HepG2 (cell line): ENCODE results near the gene PYGO2. TPM values are rescaled to one million over a fixed set of nuclear protein-coding genes. Genes with fewer than 3 reads are reported as not detected.

Experiments used
- ARNTL ChIP-seq: sonication (generic); formaldehyde crosslinking; IDR thresholded peaks from 2 replicates; pipeline ENCODE4 v1.4.0; 2020; ENCODE audit warnings: mild to moderate bottlenecking, missing genetic modification reagents
- CREM ChIP-seq, 2 experiments: sonication (generic) in 1 of 2; formaldehyde crosslinking in 1 of 2; IDR thresholded peaks; 2 replicates each; pipeline versions ENCODE4 v1.4.0 to v1.6.1; 2016 to 2020; ENCODE audit warnings: antibody characterized with exemption in 1 of 2, mild to moderate bottlenecking in 1 of 2, missing genetic modification reagents in 1 of 2
- CSRNP2 ChIP-seq: sonication (generic); formaldehyde crosslinking; conservative IDR thresholded peaks from 2 replicates; pipeline ENCODE4 v1.8.0; 2022; ENCODE audit warnings: low read depth, missing genetic modification reagents
- JUNB ChIP-seq: sonication (generic); formaldehyde crosslinking; IDR thresholded peaks from 2 replicates; pipeline ENCODE4 v1.8.0; 2022; ENCODE audit warnings: missing genetic modification reagents, mild to moderate bottlenecking, borderline replicate concordance
- KAT8 ChIP-seq: IDR thresholded peaks from 2 replicates; pipeline ENCODE4 v1.6.1; 2016; ENCODE audit warnings: missing genetic modification reagents, missing compliant biosample characterization
- NFYC ChIP-seq: IDR thresholded peaks from 2 replicates; pipeline ENCODE4 v1.6.1; 2016; ENCODE audit warnings: missing genetic modification reagents, missing compliant biosample characterization
- NR3C1 ChIP-seq: sonication (generic); formaldehyde crosslinking; IDR thresholded peaks from 2 replicates; pipeline ENCODE4 v1.4.0; 2020; ENCODE audit warnings: missing genetic modification reagents
- PAXIP1 ChIP-seq: sonication (generic); formaldehyde crosslinking; conservative IDR thresholded peaks from 2 replicates; pipeline ENCODE4 v1.4.0; 2020; ENCODE audit warnings: mild to moderate bottlenecking, missing genetic modification reagents, moderate library complexity
- PITX1 ChIP-seq: sonication (generic); formaldehyde crosslinking; IDR thresholded peaks from 2 replicates; pipeline ENCODE4 v1.5.1; 2020; ENCODE audit warnings: mild to moderate bottlenecking, missing genetic modification reagents
- REPIN1 ChIP-seq: sonication (generic); formaldehyde crosslinking; IDR thresholded peaks from 2 replicates; pipeline ENCODE4 v1.8.0; 2022; ENCODE audit warnings: missing genetic modification reagents, low read depth, mild to moderate bottlenecking, borderline replicate concordance
- SP2 ChIP-seq: sonication (generic); formaldehyde crosslinking; IDR thresholded peaks from 2 replicates; pipeline ENCODE4 v1.5.1; 2020; ENCODE audit warnings: mild to moderate bottlenecking, missing genetic modification reagents
- TFE3 ChIP-seq: IDR thresholded peaks from 2 replicates; pipeline ENCODE4 v1.6.1; 2016
- ZC3H4 ChIP-seq: sonication (generic); formaldehyde crosslinking; IDR thresholded peaks from 2 replicates; pipeline ENCODE4 v1.4.0; 2020; ENCODE audit warnings: missing genetic modification reagents, borderline replicate concordance
- ZMAT5 ChIP-seq: sonication (generic); formaldehyde crosslinking; IDR thresholded peaks from 2 replicates; pipeline ENCODE4 v1.5.0; 2020; ENCODE audit warnings: mild to moderate bottlenecking, low read depth, missing genetic modification reagents, borderline replicate concordance
- ZNF256 ChIP-seq: sonication (generic); formaldehyde crosslinking; conservative IDR thresholded peaks from 2 replicates; pipeline ENCODE4 v1.4.0; 2020; ENCODE audit warnings: missing genetic modification reagents
- ZNF263 ChIP-seq: sonication (generic); formaldehyde crosslinking; IDR thresholded peaks from 2 replicates; pipeline ENCODE4 v1.4.0; 2020; ENCODE audit warnings: missing genetic modification reagents
- ZNF543 ChIP-seq: sonication (generic); formaldehyde crosslinking; IDR thresholded peaks from 2 replicates; pipeline ENCODE4 v1.4.0; 2020; ENCODE audit warnings: mild to moderate bottlenecking, missing genetic modification reagents
- ZNF597 ChIP-seq: sonication (generic); formaldehyde crosslinking; IDR thresholded peaks from 2 replicates; pipeline ENCODE4 v1.5.0; 2020; ENCODE audit warnings: missing genetic modification reagents
- ZNF747 ChIP-seq: sonication (generic); formaldehyde crosslinking; IDR thresholded peaks from 2 replicates; pipeline ENCODE4 v1.8.1; 2023; ENCODE audit warnings: missing genetic modification reagents, mild to moderate bottlenecking, borderline replicate concordance
- polyA plus RNA-seq, 8 experiments: library from polyadenylated mRNA; depleted of rRNA in 3 of 8; stranded (reverse) in 7 of 8; unstranded in 1 of 8; fragments of >200 nt; fragmentation: Illumina TruSeq in 4 of 8; extraction: Trizol in 4 of 8; gene quantifications; 2 replicates each; pipeline versions ENCODE4 v1.2.1 to v1.2.3, GENCODE V29; 2011 to 2016; ENCODE audit warnings: low read depth in 4 of 8, missing spikeins in 1 of 8, mixed read lengths in 1 of 8; ENCODE audit not compliant: insufficient read depth in 1 of 8
- total RNA-seq, 5 experiments: library from RNA; depleted of rRNA; stranded (reverse); fragments of >200 nt; fragmentation: Illumina TruSeq; extraction: Trizol; gene quantifications; 2 replicates each; pipeline ENCODE4 v1.2.3, GENCODE V29; 2016; ENCODE audit warnings: low read depth in 1 of 5

PYGO2 gene
- total and polyA plus RNA-seq, 2 of the 13 experiments (the other 11 are each of a cell fraction or from before 2014, with no cell fraction given), result 20.3 to 21.8 TPM

- TF ChIP-seq PAXIP1, result peak; percentile 72
- TF ChIP-seq PITX1 (CRISPR knock-in tag), result no peak
- TF ChIP-seq NR3C1 (CRISPR knock-in tag), result no peak
- no peak for TF ChIP-seq ZMAT5 (CRISPR knock-in tag)
- 0 out of 2 replicates have a peak, but pooled peaks have one; percentile 6 for TF ChIP-seq NFYC (CRISPR knock-in tag)
- peak; percentile 25; the same call in 1 of the 2 replicates for TF ChIP-seq REPIN1 (CRISPR knock-in tag)
- no peak; the same call in 1 of the 2 replicates for TF ChIP-seq KAT8
- no peak for TF ChIP-seq ZNF256 (CRISPR knock-in tag)
- 0 out of 2 replicates have a peak, but pooled peaks have one; percentile 36 for TF ChIP-seq SP2 (CRISPR knock-in tag)
- TF ChIP-seq CSRNP2 (CRISPR knock-in tag), result no peak
- no peak for TF ChIP-seq CREM (IDR thresholded peaks at IDR 0.05)
- TF ChIP-seq CREM (CRISPR knock-in tag; IDR thresholded peaks at IDR 0.05), result no peak
- no peak for TF ChIP-seq ZNF543 (CRISPR knock-in tag)
- TF ChIP-seq ZNF747 (CRISPR knock-in tag), result no peak
- TF ChIP-seq TFE3 (CRISPR knock-in tag), result no peak
- no peak for TF ChIP-seq JUNB
- TF ChIP-seq ARNTL, result peak; percentile 30; the same call in 1 of the 2 replicates
- no peak for TF ChIP-seq ZNF263 (CRISPR knock-in tag)
- TF ChIP-seq ZNF597 (CRISPR knock-in tag), result no peak
- peak; percentile 34; the same call in 1 of the 2 replicates for TF ChIP-seq ZC3H4 (CRISPR knock-in tag)
Measured at GRCh38 chr1:154999571-155000410, 38.2 kb upstream of the PYGO2 start (continued).
